Esophagus squamous epithelium (tissue), 4 donors: Measurements from ENCODE around the gene TSC2.

Source experiments
- CTCF ChIP-seq, 6 experiments: fragments of 450-650 bp in 4 of 6; fragments of 200-600 bp in 2 of 6; sonication (generic) in 2 of 6; IDR thresholded peaks; one replicate each; pipeline ENCODE4 v1.5.1; 2016 to 2019; ENCODE audit warnings: antibody characterized with exemption in 6 of 6, mild to moderate bottlenecking in 4 of 6, moderate library complexity in 4 of 6
- POLR2A ChIP-seq, 4 donors: fragments of 450-650 bp; IDR thresholded peaks; one replicate each; pipeline ENCODE4 v1.6.1; 2017; ENCODE audit warnings: antibody characterized with exemption in 4 of 4, mild to moderate bottlenecking in 4 of 4, moderate library complexity in 3 of 4

GRCh38 chr16:2081201-2082084, 33.7 kb downstream of the TSC2 start:
- TF ChIP-seq CTCF (IDR thresholded peaks at IDR 0.05) (no peak), POLR2A (IDR thresholded peaks at IDR 0.05) (no peak)
